Measurements from ENCODE around the gene KAT8. TPM values are rescaled to one million over a fixed set of nuclear protein-coding genes. Genes with fewer than 3 reads are reported as not detected.

The KAT8 gene
- total and polyA plus RNA-seq, 10 of the 15 experiments (the other 5 are each of a cell fraction or from before 2014, with no cell fraction given): 5.5 to 55.8 (median 39.6) TPM

DNA sequence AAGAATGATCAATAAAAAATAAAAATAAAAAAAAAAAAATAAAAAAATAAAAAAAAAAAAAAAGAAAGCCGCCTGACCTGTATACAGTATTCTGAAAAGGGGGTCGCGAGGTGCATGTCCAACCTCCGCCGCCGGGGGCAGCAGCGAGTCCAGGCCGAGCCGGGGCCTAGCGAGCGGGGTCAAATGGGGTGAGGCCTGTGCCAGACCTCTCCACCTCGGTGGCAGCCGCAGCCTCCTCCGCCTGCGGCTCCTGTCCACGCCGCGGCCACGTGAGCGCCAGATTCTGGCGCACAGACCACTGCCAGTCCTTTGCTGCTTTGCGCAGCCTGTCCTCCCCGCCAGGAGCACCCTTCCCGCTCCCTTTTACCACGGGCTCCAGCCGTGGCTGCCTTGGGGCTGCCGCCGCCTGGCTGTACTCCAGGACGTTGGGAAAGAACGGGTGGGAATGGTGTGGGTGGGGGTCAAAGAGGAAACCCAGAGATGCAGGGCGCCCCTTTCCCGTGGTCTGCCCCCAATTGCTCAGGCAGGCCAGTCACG, 11.7 kb upstream of the KAT8 start (continued):
- TF ChIP-seq, protein P1, sequence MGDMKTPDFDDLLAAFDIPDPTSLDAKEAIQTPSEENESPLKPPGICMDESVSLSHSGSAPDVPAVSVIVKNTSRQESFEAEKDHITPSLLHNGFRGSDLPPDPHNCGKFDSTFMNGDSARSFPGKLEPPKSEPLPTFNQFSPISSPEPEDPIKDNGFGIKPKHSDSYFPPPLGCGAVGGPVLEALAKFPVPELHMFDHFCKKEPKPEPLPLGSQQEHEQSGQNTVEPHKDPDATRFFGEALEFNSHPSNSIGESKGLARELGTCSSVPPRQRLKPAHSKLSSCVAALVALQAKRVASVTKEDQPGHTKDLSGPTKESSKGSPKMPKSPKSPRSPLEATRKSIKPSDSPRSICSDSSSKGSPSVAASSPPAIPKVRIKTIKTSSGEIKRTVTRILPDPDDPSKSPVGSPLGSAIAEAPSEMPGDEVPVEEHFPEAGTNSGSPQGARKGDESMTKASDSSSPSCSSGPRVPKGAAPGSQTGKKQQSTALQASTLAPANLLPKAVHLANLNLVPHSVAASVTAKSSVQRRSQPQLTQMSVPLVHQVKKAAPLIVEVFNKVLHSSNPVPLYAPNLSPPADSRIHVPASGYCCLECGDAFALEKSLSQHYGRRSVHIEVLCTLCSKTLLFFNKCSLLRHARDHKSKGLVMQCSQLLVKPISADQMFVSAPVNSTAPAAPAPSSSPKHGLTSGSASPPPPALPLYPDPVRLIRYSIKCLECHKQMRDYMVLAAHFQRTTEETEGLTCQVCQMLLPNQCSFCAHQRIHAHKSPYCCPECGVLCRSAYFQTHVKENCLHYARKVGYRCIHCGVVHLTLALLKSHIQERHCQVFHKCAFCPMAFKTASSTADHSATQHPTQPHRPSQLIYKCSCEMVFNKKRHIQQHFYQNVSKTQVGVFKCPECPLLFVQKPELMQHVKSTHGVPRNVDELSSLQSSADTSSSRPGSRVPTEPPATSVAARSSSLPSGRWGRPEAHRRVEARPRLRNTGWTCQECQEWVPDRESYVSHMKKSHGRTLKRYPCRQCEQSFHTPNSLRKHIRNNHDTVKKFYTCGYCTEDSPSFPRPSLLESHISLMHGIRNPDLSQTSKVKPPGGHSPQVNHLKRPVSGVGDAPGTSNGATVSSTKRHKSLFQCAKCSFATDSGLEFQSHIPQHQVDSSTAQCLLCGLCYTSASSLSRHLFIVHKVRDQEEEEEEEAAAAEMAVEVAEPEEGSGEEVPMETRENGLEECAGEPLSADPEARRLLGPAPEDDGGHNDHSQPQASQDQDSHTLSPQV (IDR thresholded peaks at IDR 0.05): peak; percentile 33; the same call in 1 of the 2 replicates
- TF ChIP-seq SPI1 (IDR thresholded peaks at IDR 0.05; ENCODE audit: borderline replicate concordance, insufficient read depth, low read depth, low read length) (no peak), STAT1 (conservative IDR thresholded peaks at IDR 0.05) (no peak), RAD21 (IDR thresholded peaks at IDR 0.05; ENCODE audit: insufficient read depth, low read depth, low read length) (peak; percentile 42), SP1 (IDR thresholded peaks at IDR 0.05; ENCODE audit: low read depth, low read length) (peak; percentile 30), IKZF2 (IDR thresholded peaks at IDR 0.05) (0 out of 4 replicates have a peak, but pooled peaks of 1 of the 2 experiments have one; percentile 32), HDGF (IDR thresholded peaks at IDR 0.05) (peak; percentile 31; the same call in 1 of the 2 replicates)
- TF ChIP-seq, protein P2, sequence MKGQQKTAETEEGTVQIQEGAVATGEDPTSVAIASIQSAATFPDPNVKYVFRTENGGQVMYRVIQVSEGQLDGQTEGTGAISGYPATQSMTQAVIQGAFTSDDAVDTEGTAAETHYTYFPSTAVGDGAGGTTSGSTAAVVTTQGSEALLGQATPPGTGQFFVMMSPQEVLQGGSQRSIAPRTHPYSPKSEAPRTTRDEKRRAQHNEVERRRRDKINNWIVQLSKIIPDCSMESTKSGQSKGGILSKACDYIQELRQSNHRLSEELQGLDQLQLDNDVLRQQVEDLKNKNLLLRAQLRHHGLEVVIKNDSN (IDR thresholded peaks at IDR 0.05; ENCODE audit: borderline replicate concordance, extremely low read length, insufficient read depth, low read depth, low read length): peak; percentile 13
- TF ChIP-seq, protein P3, sequence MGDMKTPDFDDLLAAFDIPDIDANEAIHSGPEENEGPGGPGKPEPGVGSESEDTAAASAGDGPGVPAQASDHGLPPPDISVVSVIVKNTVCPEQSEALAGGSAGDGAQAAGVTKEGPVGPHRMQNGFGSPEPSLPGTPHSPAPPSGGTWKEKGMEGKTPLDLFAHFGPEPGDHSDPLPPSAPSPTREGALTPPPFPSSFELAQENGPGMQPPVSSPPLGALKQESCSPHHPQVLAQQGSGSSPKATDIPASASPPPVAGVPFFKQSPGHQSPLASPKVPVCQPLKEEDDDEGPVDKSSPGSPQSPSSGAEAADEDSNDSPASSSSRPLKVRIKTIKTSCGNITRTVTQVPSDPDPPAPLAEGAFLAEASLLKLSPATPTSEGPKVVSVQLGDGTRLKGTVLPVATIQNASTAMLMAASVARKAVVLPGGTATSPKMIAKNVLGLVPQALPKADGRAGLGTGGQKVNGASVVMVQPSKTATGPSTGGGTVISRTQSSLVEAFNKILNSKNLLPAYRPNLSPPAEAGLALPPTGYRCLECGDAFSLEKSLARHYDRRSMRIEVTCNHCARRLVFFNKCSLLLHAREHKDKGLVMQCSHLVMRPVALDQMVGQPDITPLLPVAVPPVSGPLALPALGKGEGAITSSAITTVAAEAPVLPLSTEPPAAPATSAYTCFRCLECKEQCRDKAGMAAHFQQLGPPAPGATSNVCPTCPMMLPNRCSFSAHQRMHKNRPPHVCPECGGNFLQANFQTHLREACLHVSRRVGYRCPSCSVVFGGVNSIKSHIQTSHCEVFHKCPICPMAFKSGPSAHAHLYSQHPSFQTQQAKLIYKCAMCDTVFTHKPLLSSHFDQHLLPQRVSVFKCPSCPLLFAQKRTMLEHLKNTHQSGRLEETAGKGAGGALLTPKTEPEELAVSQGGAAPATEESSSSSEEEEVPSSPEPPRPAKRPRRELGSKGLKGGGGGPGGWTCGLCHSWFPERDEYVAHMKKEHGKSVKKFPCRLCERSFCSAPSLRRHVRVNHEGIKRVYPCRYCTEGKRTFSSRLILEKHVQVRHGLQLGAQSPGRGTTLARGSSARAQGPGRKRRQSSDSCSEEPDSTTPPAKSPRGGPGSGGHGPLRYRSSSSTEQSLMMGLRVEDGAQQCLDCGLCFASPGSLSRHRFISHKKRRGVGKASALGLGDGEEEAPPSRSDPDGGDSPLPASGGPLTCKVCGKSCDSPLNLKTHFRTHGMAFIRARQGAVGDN (IDR thresholded peaks at IDR 0.05): peak; percentile 68
- TF ChIP-seq, protein P4, sequence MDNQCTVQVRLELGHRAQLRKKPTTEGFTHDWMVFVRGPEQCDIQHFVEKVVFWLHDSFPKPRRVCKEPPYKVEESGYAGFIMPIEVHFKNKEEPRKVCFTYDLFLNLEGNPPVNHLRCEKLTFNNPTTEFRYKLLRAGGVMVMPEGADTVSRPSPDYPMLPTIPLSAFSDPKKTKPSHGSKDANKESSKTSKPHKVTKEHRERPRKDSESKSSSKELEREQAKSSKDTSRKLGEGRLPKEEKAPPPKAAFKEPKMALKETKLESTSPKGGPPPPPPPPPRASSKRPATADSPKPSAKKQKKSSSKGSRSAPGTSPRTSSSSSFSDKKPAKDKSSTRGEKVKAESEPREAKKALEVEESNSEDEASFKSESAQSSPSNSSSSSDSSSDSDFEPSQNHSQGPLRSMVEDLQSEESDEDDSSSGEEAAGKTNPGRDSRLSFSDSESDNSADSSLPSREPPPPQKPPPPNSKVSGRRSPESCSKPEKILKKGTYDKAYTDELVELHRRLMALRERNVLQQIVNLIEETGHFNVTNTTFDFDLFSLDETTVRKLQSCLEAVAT (IDR thresholded peaks at IDR 0.05): peak; percentile 87

Measured in GM12878 (cell line).